Measurements from ENCODE around the gene SREK1.

SREK1 gene

GRCh38 chr5:66224274-66224673, 80.2 kb downstream of the SREK1 start:
- no peak for DNase-seq

- DNase-seq: no peak
Observed at GRCh38 chr5:66224773-66225553, 80.9 kb downstream of the SREK1 start.

- peak; percentile 25 for DNase-seq
Observed at GRCh38 chr5:66230551-66230950, 86.5 kb downstream of the SREK1 start.

- no peak for DNase-seq
Observed at GRCh38 chr5:66231508-66231907, 87.4 kb downstream of the SREK1 start.

GRCh38 chr5:66232275-66232674, 88.2 kb downstream of the SREK1 start:
- DNase-seq: no peak

GRCh38 chr5:66232706-66233445, 88.8 kb downstream of the SREK1 start:
- no peak for DNase-seq

Measured in EL (cell line).